NB4 (cell line): Measurements from ENCODE around the gene SPNS2.

ENCODE experiments used
- CTCF ChIP-seq: IDR thresholded peaks from one replicate; pipeline ENCODE4 v1.5.1; 2012; ENCODE audit warnings: low read depth, low read length
- MAX ChIP-seq: IDR thresholded peaks from 2 replicates; pipeline ENCODE4 v1.6.1; 2011; ENCODE audit warnings: low read depth, low read length
- MYC ChIP-seq: IDR thresholded peaks from 2 replicates; pipeline ENCODE4 v1.6.1; 2011; ENCODE audit warnings: low read depth, low read length
- POLR2A ChIP-seq: IDR thresholded peaks from 2 replicates; pipeline ENCODE4 v1.6.1; 2011; ENCODE audit warnings: mild to moderate bottlenecking; ENCODE audit not compliant: insufficient read length; ENCODE audit errors: extremely low read depth

DNA sequence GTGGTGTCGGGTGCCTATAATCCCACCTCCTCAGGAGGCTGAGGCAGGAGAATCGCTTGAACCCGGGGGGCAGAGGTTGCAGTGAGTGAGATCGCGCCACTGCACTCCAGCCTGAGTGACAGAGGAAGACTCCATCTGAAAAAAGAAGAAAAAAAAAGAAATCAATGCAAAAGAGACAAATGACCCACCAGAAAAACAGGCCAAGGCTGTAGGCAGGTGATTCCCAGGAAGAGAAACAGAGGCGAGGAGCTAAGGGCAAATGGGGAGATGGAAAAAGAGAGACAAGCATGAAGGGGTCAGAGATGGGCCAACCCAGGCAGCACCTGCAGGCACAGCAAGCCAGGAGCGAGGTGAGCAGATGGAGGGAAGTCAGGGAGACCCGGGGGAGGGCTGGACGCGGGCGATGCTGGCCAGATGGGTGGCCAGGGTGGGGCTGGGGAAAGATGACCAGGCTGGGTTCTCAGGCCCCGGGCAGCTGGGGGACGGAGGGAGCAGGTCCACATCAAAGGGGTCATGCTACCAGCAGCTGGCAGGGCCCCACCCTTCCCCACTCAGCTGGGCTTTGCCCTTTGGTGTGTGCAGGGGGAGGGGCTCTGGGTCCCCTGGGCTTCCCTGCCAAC, 31.0 kb downstream of the SPNS2 start:
- TF ChIP-seq CTCF (no peak), MYC (no peak), POLR2A (no peak), MAX (no peak)
